Measurements from ENCODE around the gene N4BP2.
A peak's percentile ranks its signal among the peaks of the same experiment; 100 is the strongest.
"Not testable (repeated sequence)": the region's sequence is repeated elsewhere in the genome, so short reads cannot be mapped to it uniquely, and the experiment has no call there.

Gene N4BP2

DNA sequence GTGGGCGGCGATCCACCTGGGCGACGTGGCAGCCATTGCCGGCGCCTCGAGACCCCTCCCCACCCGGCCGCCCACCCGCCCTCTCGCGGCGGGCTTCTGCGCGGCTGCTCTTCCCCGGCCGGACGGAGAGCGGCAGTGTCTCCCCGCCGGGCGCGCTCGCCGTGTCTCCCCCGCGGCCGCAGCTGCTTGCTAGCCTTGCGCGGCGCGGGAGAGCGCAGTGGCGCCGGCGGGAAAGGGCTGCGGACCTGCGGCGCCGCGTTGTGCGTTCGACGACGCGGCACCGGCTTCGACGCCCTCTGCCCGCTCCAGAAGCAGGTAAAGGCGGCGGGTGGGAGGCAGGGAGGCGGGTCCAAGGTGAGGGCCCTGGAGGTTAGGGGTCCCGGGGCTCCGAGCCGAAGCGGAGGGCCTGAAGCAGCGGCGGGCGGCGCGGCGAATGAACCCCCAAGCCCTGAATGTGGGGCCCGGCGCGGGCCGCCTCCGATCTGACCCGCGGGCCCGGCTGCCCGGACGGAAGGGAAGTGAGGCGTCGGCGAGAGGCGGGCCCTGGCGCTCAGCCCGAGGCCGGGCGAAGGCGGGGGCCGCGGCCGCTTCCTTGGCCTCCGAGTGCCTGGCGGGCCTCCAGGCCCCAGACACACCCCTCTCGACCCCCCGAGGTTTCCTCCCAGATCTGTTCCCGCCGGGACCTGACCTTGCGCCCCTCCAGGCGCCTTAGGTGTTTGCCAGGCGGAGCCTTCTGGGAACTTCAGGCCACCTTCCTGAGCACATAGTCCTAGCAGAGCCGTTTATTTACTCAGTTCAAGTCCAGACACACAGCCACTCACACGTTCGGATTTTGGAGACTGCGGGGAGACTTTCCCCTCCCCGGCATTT lies at the start of gene N4BP2:
N4BP2 (plus strand) TSS at position 135 of the 870 bp plus-strand sequence. CDS start 40,491 bp downstream, outside the sequence.
- peak; percentile 93 for DNase-seq (ENCODE audit: low spot score)

GRCh38 chr4:40016007-40016406 lies 40.6 kb upstream of the N4BP2 start:
- no peak for DNase-seq (ENCODE audit: low spot score)

- no peak for DNase-seq (ENCODE audit: low spot score)
Measured at GRCh38 chr4:40020221-40020620, 36.4 kb upstream of the N4BP2 start.

DNA sequence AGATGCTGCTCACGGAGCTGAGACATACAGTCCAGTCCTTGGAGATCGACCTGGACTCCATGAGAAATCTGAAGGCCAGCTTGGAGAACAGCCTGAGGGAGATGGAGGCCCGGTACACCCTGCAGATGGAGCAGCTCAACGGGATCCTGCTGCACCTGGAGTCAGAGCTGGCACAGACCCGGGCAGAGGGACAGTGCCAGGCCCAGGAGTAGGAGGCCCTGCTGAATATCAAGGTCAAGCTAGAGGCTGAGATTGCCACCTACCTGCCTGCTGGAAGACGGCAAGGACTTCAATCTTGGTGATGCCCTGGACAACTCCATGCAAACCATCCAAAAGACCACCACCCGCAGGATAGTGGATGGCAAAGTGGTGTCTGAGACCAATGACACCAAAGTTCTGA lies 35.5 kb upstream of the N4BP2 start:
- DNase-seq (ENCODE audit: low spot score) = not testable (repeated sequence)

DNA sequence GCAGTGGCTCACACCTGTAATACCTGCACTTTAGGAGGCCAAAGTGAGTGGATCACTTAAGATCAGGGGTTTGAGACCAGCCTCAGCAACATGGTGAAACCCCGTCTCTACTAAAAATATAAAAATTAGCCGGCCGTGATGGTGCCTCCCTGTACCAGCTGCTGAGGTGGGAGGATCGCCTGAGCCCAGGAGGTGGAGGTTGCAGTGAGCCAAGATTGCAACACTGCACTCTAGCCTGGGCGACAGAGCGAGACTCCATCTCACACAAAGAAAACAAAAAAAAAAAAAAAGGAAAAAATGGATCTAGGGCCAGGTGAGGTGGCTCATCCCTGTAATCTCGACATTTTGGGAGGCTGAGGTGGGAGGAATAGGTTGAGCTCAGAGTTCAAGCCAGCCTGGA lies 32.6 kb upstream of the N4BP2 start:
- DNase-seq (ENCODE audit: low spot score) = not testable (repeated sequence)

GRCh38 chr4:40032785-40033184 lies 23.9 kb upstream of the N4BP2 start:
- DNase-seq (ENCODE audit: low spot score) = no peak

DNA sequence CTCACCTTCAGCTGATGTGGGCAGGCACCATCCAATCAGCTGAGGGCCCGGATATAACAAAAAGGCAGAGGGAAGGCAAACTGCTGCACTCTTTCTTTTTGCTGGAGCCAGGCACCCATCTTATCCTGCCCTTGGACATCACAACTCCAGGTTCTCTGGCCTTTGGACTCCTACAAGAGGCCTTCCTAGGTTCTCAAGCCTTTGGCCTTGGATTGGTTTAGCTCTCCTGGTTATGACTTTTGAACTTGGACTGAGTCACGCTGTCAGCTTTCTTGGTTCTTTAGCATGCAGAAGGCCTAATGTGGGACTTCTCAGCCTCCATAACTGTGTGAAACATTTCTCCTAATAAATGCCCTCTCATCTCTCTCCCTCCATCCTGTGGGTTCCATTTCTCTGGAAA lies 23.0 kb upstream of the N4BP2 start:
- no peak for DNase-seq (ENCODE audit: low spot score)

- DNase-seq (ENCODE audit: low spot score) = no peak
Measured at GRCh38 chr4:40038977-40039376, 17.7 kb upstream of the N4BP2 start.

DNA sequence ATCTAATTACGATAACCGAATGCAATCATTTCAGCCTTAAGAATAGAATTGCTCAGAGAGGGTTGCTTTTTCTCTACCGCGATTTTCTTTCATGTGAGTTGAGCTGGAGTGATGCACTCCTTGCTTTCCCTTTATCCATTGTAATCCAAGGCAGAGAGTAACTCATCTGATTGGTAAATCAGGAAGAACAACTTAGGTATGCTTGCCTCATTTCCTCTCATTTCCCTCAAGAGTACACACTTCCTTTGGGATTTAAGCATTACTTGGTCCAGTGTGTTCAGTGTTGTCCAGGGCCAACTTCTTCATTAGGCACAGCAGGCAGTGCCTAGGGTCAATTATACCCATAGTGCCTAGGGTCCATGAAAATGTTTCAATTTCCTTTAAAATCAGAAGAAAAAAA lies 15.7 kb upstream of the N4BP2 start:
- DNase-seq (ENCODE audit: low spot score) = no peak

GRCh38 chr4:40043786-40044185 lies 12.9 kb upstream of the N4BP2 start:
- no peak for DNase-seq (ENCODE audit: low spot score)

GRCh38 chr4:40046311-40046980 lies 10.2 kb upstream of the N4BP2 start:
- DNase-seq (ENCODE audit: low spot score) = no peak

- no peak for DNase-seq (ENCODE audit: low spot score)
Measured at GRCh38 chr4:40053161-40053560, 3.5 kb upstream of the N4BP2 start.

DNA sequence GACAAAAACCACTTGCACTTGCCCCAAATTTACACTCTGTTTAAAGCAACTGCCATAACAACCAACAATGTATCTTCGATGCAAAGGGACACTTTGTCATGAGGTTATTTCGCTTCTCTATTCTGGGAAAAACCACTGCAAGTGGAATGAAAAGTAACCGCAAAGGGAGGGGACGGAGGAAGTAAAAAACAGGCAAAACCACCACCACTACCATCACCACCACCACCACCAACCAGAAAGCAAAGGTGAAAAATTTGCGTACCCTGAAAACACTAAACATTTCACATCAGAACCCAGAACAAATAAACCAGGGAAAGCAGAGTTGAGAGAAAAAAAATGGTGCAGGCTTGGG lies 1.2 kb upstream of the N4BP2 start:
- DNase-seq (ENCODE audit: low spot score) = no peak

DNA sequence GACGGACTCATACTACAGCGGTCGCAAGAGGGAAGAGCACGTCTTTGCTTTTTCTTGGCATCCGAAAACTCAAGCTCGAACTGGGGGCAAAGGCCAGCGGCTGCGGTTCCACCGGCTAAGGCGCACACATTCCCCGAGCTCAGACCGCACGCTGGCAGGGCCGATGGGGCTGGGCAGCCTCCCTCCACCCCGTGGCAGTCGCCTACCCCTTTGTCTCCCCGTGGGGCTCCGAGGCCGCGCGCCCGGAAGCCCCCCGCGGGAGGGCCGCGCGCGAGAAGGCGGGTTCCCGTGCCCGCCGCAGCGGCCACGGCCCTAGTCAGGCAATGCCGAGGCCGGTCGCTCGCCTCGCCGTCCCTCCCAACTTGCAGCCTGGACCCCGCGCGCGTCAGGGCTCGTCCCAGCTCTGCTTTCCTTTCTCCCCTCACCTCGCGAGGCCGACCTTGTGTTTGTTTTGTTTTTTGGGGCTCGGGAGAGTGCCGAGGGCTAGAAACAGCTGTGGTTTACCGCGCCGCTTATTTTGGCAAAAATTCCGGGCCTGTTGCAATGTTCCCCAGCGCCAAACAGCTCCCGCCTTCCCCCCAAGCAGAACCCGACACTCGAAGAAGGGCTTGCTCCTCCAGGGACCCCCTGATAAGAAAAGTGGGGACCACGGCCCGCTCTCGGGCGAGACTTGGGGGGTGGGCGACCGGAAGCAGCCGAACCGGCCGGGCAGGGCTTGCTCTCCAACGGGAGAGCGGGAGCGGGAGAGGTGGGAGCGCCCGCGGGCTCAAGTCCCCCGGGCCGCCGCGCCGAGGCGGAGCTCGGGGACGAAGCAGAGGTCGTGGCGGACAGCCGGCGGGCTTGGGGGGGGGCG lies 561 bp upstream of the N4BP2 start:
- peak; percentile 88 for DNase-seq (ENCODE audit: low spot score)

GRCh38 chr4:40057586-40058091 lies 989 bp downstream of the N4BP2 start:
- peak; percentile 87 for DNase-seq (ENCODE audit: low spot score)

GRCh38 chr4:40058121-40058520 lies 1.5 kb downstream of the N4BP2 start:
- DNase-seq (ENCODE audit: low spot score) = no peak

- DNase-seq (ENCODE audit: low spot score) = no peak
Measured at GRCh38 chr4:40058854-40059253, 2.2 kb downstream of the N4BP2 start.

GRCh38 chr4:40059362-40059761 lies 2.7 kb downstream of the N4BP2 start:
- DNase-seq (ENCODE audit: low spot score) = no peak

GRCh38 chr4:40065010-40065409 lies 8.4 kb downstream of the N4BP2 start:
- DNase-seq (ENCODE audit: low spot score) = no peak

DNA sequence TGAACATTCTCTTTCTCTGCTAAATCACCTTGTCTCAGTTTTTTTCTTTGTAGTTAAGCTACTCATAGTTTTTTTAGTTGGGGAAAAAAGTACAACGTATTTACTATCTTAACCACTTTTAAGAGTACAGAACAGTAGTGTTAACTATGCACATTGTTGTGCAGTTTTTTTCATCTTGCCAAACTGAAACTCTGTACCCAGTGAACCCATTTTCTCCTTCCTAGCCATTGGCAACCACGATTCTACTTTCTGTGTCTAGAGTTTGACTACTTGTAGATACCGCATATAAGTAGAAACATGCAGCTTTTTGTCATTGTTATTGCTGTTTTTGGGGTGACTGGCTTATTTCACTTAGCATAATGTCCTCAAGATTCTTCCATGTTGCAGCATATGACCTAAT lies 10.0 kb downstream of the N4BP2 start:
- DNase-seq (ENCODE audit: low spot score) = no peak

- DNase-seq (ENCODE audit: low spot score) = no peak
Measured at GRCh38 chr4:40070387-40070786, 13.7 kb downstream of the N4BP2 start.

- DNase-seq (ENCODE audit: low spot score) = no peak
Measured at GRCh38 chr4:40086421-40086820, 29.8 kb downstream of the N4BP2 start.

All from D341Med (cell line).